ENCODE data around the gene SEC22B.
"Not testable (repeated sequence)": the region's sequence is repeated elsewhere in the genome, so short reads cannot be mapped to it uniquely, and the experiment has no call there.

- not testable (repeated sequence) for TF ChIP-seq CTCF (IDR thresholded peaks at IDR 0.05; ENCODE audit: low read depth, low read length); EZH2phosphoT487 (IDR thresholded peaks at IDR 0.05; ENCODE audit: low read depth)
Measured at GRCh38 chr1:120213606-120214005, 37.3 kb upstream of the SEC22B start.
